ENCODE results near the gene IFI16.
"Not testable (repeated sequence)": the region's sequence is repeated elsewhere in the genome, so short reads cannot be mapped to it uniquely, and the experiment has no call there.

The IFI16 gene

GRCh38 chr1:158999316-159000069 lies 10.2 kb upstream of the IFI16 start:
- Mint-ChIP-seq H3K27me3 (no peaks in the 10 kb centered on the region), H3K27ac (no peak overlapping the region), H3K36me3 (no peaks in the 10 kb centered on the region), H3K9me3 (peaks cover 3% of the 10 kb centered on the region), H3K4me3 (no peak overlapping the region), H3K4me1 (peaks cover 26% of the 10 kb centered on the region)
- ATAC-seq: no peak

- Mint-ChIP-seq H3K36me3 (no peaks in the 10 kb centered on the region), H3K27me3 (no peaks in the 10 kb centered on the region), H3K4me3 (no peak overlapping the region), H3K27ac (no peak overlapping the region), H3K4me1 (peaks cover 26% of the 10 kb centered on the region), H3K9me3 (no peaks in the 10 kb centered on the region)
- ATAC-seq: no peak
Observed at GRCh38 chr1:159000070-159000409, 9.7 kb upstream of the IFI16 start.

- H3K4me3 Mint-ChIP-seq: no peak overlapping the region
- H3K27ac Mint-ChIP-seq: no peak overlapping the region
- H3K36me3 Mint-ChIP-seq: no peaks in the 10 kb centered on the region
- H3K4me1 Mint-ChIP-seq: peaks cover 28% of the 10 kb centered on the region
- ATAC-seq: no peak
- H3K9me3 Mint-ChIP-seq: no peaks in the 10 kb centered on the region
- no peaks in the 10 kb centered on the region for H3K27me3 Mint-ChIP-seq
Observed at GRCh38 chr1:159000625-159001024, 9.1 kb upstream of the IFI16 start.

GRCh38 chr1:159005161-159005560 lies 4.5 kb upstream of the IFI16 start:
- Mint-ChIP-seq H3K36me3 (peaks cover 3% of the 10 kb centered on the region), H3K27me3 (no peaks in the 10 kb centered on the region), H3K4me3 (no peak overlapping the region)

GRCh38 chr1:159005676-159006075 lies 4.0 kb upstream of the IFI16 start:
- Mint-ChIP-seq H3K4me3 (no peak overlapping the region), H3K36me3 (peaks cover 8% of the 10 kb centered on the region), H3K9me3 (no peaks in the 10 kb centered on the region), H3K27ac (peak overlapping the region; percentile 78), H3K4me1 (peaks cover 39% of the 10 kb centered on the region), H3K27me3 (no peaks in the 10 kb centered on the region)
- peak; percentile 58 for ATAC-seq

More at GRCh38 chr1:159005161-159005560, 4.5 kb upstream of the IFI16 start:
- peaks cover 39% of the 10 kb centered on the region for H3K4me1 Mint-ChIP-seq
- H3K9me3 Mint-ChIP-seq: no peaks in the 10 kb centered on the region
- ATAC-seq: no peak
- peak overlapping the region; percentile 78 for H3K27ac Mint-ChIP-seq

GRCh38 chr1:159006210-159006807 lies 3.4 kb upstream of the IFI16 start:
- Mint-ChIP-seq H3K27ac (peak overlapping the region; percentile 78), H3K36me3 (peaks cover 11% of the 10 kb centered on the region), H3K4me1 (peaks cover 39% of the 10 kb centered on the region)
- not testable (repeated sequence) for H3K9me3 Mint-ChIP-seq, H3K27me3 Mint-ChIP-seq, H3K4me3 Mint-ChIP-seq, ATAC-seq

- peak overlapping the region; percentile 78 for H3K27ac Mint-ChIP-seq
- H3K27me3 Mint-ChIP-seq: no peaks in the 10 kb centered on the region
- ATAC-seq: no peak
- peaks cover 51% of the 10 kb centered on the region for H3K4me1 Mint-ChIP-seq
- peaks cover 22% of the 10 kb centered on the region for H3K36me3 Mint-ChIP-seq
- no peaks in the 10 kb centered on the region for H3K9me3 Mint-ChIP-seq
- no peak overlapping the region for H3K4me3 Mint-ChIP-seq
Observed at GRCh38 chr1:159007726-159008125, 2.0 kb upstream of the IFI16 start.

- Mint-ChIP-seq H3K4me1 (peaks cover 57% of the 10 kb centered on the region), H3K27me3 (no peaks in the 10 kb centered on the region)
Observed at GRCh38 chr1:159008744-159009188, 941 bp upstream of the IFI16 start.

GRCh38 chr1:159009287-159009686 lies 420 bp upstream of the IFI16 start:
- Mint-ChIP-seq H3K27ac (peak overlapping the region; percentile 76), H3K27me3 (no peaks in the 10 kb centered on the region), H3K36me3 (peaks cover 36% of the 10 kb centered on the region), H3K9me3 (no peaks in the 10 kb centered on the region), H3K4me1 (peaks cover 63% of the 10 kb centered on the region), H3K4me3 (peak overlapping the region; percentile 91)
- ATAC-seq: no peak

More at GRCh38 chr1:159008744-159009188, 941 bp upstream of the IFI16 start:
- H3K27ac Mint-ChIP-seq: peak overlapping the region; percentile 76
- peaks cover 32% of the 10 kb centered on the region for H3K36me3 Mint-ChIP-seq
- H3K4me3 Mint-ChIP-seq: peak overlapping the region; percentile 91
- peak; percentile 92 for ATAC-seq
- no peaks in the 10 kb centered on the region for H3K9me3 Mint-ChIP-seq

GRCh38 chr1:159010391-159010790 lies 684 bp downstream of the IFI16 start:
- no peaks in the 10 kb centered on the region for H3K27me3 Mint-ChIP-seq
- H3K4me3 Mint-ChIP-seq: peak overlapping the region; percentile 91
- peaks cover 47% of the 10 kb centered on the region for H3K36me3 Mint-ChIP-seq
- no peaks in the 10 kb centered on the region for H3K9me3 Mint-ChIP-seq
- no peak for ATAC-seq
- H3K27ac Mint-ChIP-seq: peak overlapping the region; percentile 76
- H3K4me1 Mint-ChIP-seq: peaks cover 71% of the 10 kb centered on the region

- peak overlapping the region; percentile 76 for H3K27ac Mint-ChIP-seq
- not testable (repeated sequence) for H3K9me3 Mint-ChIP-seq, H3K27me3 Mint-ChIP-seq, ATAC-seq
- peaks cover 53% of the 10 kb centered on the region for H3K36me3 Mint-ChIP-seq
- peak overlapping the region; percentile 91 for H3K4me3 Mint-ChIP-seq
- H3K4me1 Mint-ChIP-seq: peaks cover 71% of the 10 kb centered on the region
Observed at GRCh38 chr1:159011001-159011400, 1.3 kb downstream of the IFI16 start.

- H3K36me3 Mint-ChIP-seq: peaks cover 60% of the 10 kb centered on the region
- ATAC-seq: no peak
Observed at GRCh38 chr1:159011751-159012150, 2.0 kb downstream of the IFI16 start.

GRCh38 chr1:159012495-159012894 lies 2.8 kb downstream of the IFI16 start:
- ATAC-seq: peak; percentile 60
- Mint-ChIP-seq H3K27ac (peak overlapping the region; percentile 76), H3K9me3 (no peaks in the 10 kb centered on the region), H3K27me3 (no peaks in the 10 kb centered on the region), H3K36me3 (peaks cover 64% of the 10 kb centered on the region), H3K4me1 (peaks cover 67% of the 10 kb centered on the region), H3K4me3 (peak overlapping the region; percentile 89)

More at GRCh38 chr1:159011751-159012150, 2.0 kb downstream of the IFI16 start:
- Mint-ChIP-seq H3K4me1 (peaks cover 71% of the 10 kb centered on the region), H3K27ac (peak overlapping the region; percentile 76), H3K4me3 (peak overlapping the region; percentile 93), H3K27me3 (no peaks in the 10 kb centered on the region), H3K9me3 (no peaks in the 10 kb centered on the region)

- Mint-ChIP-seq H3K4me1 (peaks cover 63% of the 10 kb centered on the region), H3K36me3 (peaks cover 78% of the 10 kb centered on the region), H3K27me3 (no peaks in the 10 kb centered on the region), H3K27ac (peak overlapping the region; percentile 76), H3K9me3 (no peaks in the 10 kb centered on the region), H3K4me3 (peak overlapping the region; percentile 89)
- no peak for ATAC-seq
Observed at GRCh38 chr1:159014003-159014571, 4.4 kb downstream of the IFI16 start.

- no peaks in the 10 kb centered on the region for H3K9me3 Mint-ChIP-seq
- no peak for ATAC-seq
- peak overlapping the region; percentile 76 for H3K27ac Mint-ChIP-seq
- H3K36me3 Mint-ChIP-seq: peaks cover 85% of the 10 kb centered on the region
- peaks cover 69% of the 10 kb centered on the region for H3K4me1 Mint-ChIP-seq
- H3K27me3 Mint-ChIP-seq: no peaks in the 10 kb centered on the region
- peak overlapping the region; percentile 89 for H3K4me3 Mint-ChIP-seq
Observed at GRCh38 chr1:159014851-159015250, 5.1 kb downstream of the IFI16 start.

Data from stimulated activated memory B cell treated with anti-CD40 and anti-IgM and Interleukin-4, amounts not matched to agents 10 μg/mL and 1 μg/mL and 100 μg/mL, for 72 hours (primary cell).